Measurements from ENCODE around the gene CX3CL1. TPM values are rescaled to one million over a fixed set of nuclear protein-coding genes. Genes with fewer than 3 reads are reported as not detected.

The CX3CL1 gene
- total RNA-seq, 1 donor from 2014 or later = 0.31 TPM

DNA sequence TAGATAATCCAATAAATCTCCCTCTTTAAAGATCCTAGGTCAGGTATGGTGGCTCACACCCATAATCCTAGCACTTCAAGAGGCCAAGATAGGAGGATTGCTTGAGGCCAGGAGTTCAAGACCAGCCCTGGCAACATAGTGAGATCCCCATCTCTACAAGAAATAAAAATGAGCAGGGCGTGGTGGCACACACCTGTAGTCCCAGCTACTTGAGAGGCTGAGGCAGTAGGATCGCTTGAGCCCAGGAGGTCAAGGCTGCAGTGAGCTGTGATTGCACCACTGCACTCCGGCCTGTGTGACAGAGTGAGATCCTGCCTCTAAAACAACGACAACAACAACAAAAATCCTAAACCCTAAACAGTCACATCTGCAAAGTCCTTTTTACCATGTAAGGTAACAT, 15.7 kb upstream of the CX3CL1 start:
- no peaks in the 10 kb centered on the region for H3K9me3 Mint-ChIP-seq
- ChIA-PET CTCF (no interaction called here), POLR2A (no interaction called here)
- ATAC-seq (ENCODE audit: low read depth) (no peak), DNase-seq (no peak)
- peaks cover 43% of the 10 kb centered on the region for H3K4me1 Mint-ChIP-seq
- H3K36me3 Mint-ChIP-seq (ENCODE audit: low read depth) = peaks cover 9% of the 10 kb centered on the region
- H3K27me3 Mint-ChIP-seq = peaks cover 2% of the 10 kb centered on the region
- intact Hi-C loops (cut with micrococcal nuclease) = no loop called here
- no peak overlapping the region for H3K4me3 Mint-ChIP-seq
- H3K27ac Mint-ChIP-seq = no peak overlapping the region
- TF ChIP-seq, protein P1, sequence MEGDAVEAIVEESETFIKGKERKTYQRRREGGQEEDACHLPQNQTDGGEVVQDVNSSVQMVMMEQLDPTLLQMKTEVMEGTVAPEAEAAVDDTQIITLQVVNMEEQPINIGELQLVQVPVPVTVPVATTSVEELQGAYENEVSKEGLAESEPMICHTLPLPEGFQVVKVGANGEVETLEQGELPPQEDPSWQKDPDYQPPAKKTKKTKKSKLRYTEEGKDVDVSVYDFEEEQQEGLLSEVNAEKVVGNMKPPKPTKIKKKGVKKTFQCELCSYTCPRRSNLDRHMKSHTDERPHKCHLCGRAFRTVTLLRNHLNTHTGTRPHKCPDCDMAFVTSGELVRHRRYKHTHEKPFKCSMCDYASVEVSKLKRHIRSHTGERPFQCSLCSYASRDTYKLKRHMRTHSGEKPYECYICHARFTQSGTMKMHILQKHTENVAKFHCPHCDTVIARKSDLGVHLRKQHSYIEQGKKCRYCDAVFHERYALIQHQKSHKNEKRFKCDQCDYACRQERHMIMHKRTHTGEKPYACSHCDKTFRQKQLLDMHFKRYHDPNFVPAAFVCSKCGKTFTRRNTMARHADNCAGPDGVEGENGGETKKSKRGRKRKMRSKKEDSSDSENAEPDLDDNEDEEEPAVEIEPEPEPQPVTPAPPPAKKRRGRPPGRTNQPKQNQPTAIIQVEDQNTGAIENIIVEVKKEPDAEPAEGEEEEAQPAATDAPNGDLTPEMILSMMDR (IDR thresholded peaks at IDR 0.05) = no peak

DNA sequence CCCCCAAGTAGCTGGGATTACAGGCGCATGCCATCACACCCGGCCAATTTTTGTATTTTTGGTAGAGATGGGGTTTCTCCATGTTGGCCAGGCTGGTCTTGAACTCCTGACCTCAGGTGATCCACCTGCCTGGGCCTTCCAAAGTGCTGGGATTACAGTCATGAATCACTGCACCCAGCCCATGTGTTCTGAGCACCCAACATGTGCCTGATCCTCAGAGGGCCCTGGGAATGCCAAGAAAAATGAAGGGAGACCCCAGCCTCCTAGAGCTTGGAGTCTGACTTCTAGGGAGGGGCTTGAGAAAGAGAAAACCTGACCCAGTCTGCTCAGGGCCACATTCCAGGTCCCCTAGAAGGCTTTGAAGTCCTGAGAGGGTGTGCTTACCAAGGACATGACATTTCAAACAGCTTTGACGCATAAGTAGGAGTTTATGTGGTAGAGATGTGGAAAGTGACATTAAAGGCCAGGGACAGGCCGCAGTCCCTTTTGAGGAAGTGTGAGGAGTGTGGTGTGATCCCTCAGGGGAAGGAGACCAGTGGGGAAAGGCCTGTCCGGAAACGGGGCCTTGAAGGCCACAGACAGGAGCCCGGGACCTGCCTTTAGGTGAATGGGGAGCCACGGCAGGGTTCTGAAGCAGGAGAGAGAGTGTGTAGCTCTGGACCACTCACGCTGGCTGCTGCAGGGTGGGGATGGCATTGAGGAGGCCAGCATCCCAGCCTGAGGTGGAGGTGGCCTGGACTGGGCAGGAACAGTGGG, 14.8 kb upstream of the CX3CL1 start:
- POLR2A ChIA-PET = interaction anchor here (0.5 to 1.7 kb wide), 7 partner anchors 8 to 59 kb away, joined by 3 to 8 read pairs (median 3); no protein-coding TSS in a partner anchor
- ATAC-seq (ENCODE audit: low read depth) (peak; percentile 54), DNase-seq (peak; percentile 31)

DNA sequence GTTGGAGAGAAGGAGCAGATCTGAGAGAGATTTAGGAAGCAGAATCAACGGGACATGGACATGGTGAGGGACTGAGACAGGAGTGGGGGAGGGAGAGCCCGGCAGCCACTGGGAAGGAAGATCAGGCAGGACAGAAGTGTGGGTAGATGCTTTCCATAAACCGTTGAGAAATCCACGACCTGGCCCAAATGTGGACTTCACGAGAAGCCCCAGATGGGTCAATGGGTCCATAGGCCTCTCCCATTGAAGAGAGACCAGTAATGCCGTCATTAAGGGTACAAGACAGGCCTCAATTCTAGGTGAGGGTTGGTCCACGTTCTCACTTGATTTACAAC, 14.2 kb upstream of the CX3CL1 start:
- POLR2A ChIA-PET = interaction anchor here (0.6 to 1.7 kb wide), 4 partner anchors 9 to 57 kb away, joined by 3 to 8 read pairs (median 6); no protein-coding TSS in a partner anchor
- TF ChIP-seq, protein P1 (IDR thresholded peaks at IDR 0.05) = no peak
- Mint-ChIP-seq H3K9me3 (no peaks in the 10 kb centered on the region), H3K4me3 (peak overlapping the region; percentile 85), H3K36me3 (ENCODE audit: low read depth) (peaks cover 11% of the 10 kb centered on the region), H3K4me1 (peaks cover 33% of the 10 kb centered on the region), H3K27ac (peak overlapping the region; percentile 82), H3K27me3 (no peaks in the 10 kb centered on the region)
- DNase-seq (no peak), ATAC-seq (ENCODE audit: low read depth) (peak; percentile 23)
- CTCF ChIA-PET = no interaction called here
- intact Hi-C loops (cut with micrococcal nuclease) = loop anchor here (1.0 kb wide), 5 partner anchors 9 to 58 kb away; no protein-coding TSS in a partner anchor

More for the DNA sequence above, 14.8 kb upstream of the CX3CL1 start:
- TF ChIP-seq, protein P1 (IDR thresholded peaks at IDR 0.05) = no peak
- H3K9me3 Mint-ChIP-seq = no peaks in the 10 kb centered on the region
- H3K27ac Mint-ChIP-seq = peak overlapping the region; percentile 82
- CTCF ChIA-PET = no interaction called here
- peak overlapping the region; percentile 85 for H3K4me3 Mint-ChIP-seq
- H3K36me3 Mint-ChIP-seq (ENCODE audit: low read depth) = peaks cover 9% of the 10 kb centered on the region
- intact Hi-C loops (cut with micrococcal nuclease) = loop anchor here (1.0 kb wide), 5 partner anchors 8 to 57 kb away; no protein-coding TSS in a partner anchor
- H3K4me1 Mint-ChIP-seq = peaks cover 38% of the 10 kb centered on the region
- H3K27me3 Mint-ChIP-seq = no peaks in the 10 kb centered on the region

DNA sequence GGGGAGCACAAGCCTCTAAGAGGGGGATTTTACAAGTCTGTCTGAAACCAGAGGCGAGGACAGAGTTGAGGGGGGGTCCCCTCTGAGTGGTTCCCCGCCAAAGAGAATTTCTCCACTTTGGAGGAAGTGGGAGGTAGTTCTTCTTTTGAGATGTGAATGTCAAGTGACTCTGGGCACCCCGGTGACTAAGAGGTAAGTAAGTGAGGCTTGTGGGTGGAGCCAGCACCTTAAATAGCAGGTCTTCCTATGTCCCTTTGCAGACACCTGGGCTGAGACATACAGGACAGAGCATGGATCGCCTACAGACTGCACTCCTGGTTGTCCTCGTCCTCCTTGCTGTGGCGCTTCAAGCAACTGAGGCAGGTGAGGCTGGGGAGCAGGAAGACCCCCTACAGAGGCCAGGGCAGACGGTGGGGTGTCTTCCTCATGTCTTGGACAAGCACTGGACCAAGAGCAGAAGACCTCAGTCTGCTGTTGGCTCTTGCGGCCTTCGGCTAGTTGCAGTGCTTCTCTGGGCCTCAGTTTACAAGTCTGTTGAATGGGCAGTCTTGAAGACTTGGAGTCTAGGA, 13.7 kb upstream of the CX3CL1 start, which contains the start of gene CCL22:
Gene CCL22, plus strand, starts transcription at position 257 of the 569 bp plus-strand sequence. Its CDS starts 34 bp downstream, at position 291.
- Mint-ChIP-seq H3K36me3 (ENCODE audit: low read depth) (peaks cover 16% of the 10 kb centered on the region), H3K27ac (peak within 1 kb of the TSS; percentile 82), H3K27me3 (no peaks in the 10 kb centered on the region), H3K9me3 (no peaks in the 10 kb centered on the region), H3K4me1 (peaks cover 32% of the 10 kb centered on the region), H3K4me3 (peak within 1 kb of the TSS; percentile 85)
- peak; percentile 36 for DNase-seq
- ChIA-PET CTCF (no interaction called here), POLR2A (interaction anchor here (1.0 to 1.7 kb wide), 3 partner anchors 29 to 58 kb away, joined by 3 to 5 read pairs (median 4); no protein-coding TSS in a partner anchor)
- intact Hi-C loops (cut with micrococcal nuclease) = loop anchor here (1.0 kb wide), 5 partner anchors 9 to 58 kb away; no protein-coding TSS in a partner anchor
- TF ChIP-seq, protein P1 (IDR thresholded peaks at IDR 0.05) = no peak
- ATAC-seq (ENCODE audit: low read depth) = peak; percentile 84

Measured in activated B cell treated with CpG ODN at 0.5 μM for 24 hours (primary cell).